D721Med (cell line): ENCODE data around the gene DPP4.
"Not testable (repeated sequence)": the region's sequence is repeated elsewhere in the genome, so short reads cannot be mapped to it uniquely, and the experiment has no call there.

ENCODE experiments used
- DNase-seq: peaks from one replicate; pipeline ENCODE4 v3.0.0; 2011; ENCODE audit warnings: low spot score; ENCODE audit not compliant: insufficient read length
- FAIRE-seq: peaks from 2 replicates; lab custom pipeline; 2011; peaks lifted over from hg19 to GRCh38; lab: Jason Lieb, UNC
- TF ChIP-seq, protein P1 (sequence below): IDR thresholded peaks from 2 replicates; pipeline ENCODE4 v1.5.1; 2012; ENCODE audit warnings: mild to moderate bottlenecking, control low read depth; ENCODE audit not compliant: insufficient read depth; ENCODE audit errors: missing control alignments

DPP4 gene

GRCh38 chr2:161982548-161983330 is 91.3 kb downstream of the DPP4 start:
- FAIRE-seq = no peak
- TF ChIP-seq, protein P1, sequence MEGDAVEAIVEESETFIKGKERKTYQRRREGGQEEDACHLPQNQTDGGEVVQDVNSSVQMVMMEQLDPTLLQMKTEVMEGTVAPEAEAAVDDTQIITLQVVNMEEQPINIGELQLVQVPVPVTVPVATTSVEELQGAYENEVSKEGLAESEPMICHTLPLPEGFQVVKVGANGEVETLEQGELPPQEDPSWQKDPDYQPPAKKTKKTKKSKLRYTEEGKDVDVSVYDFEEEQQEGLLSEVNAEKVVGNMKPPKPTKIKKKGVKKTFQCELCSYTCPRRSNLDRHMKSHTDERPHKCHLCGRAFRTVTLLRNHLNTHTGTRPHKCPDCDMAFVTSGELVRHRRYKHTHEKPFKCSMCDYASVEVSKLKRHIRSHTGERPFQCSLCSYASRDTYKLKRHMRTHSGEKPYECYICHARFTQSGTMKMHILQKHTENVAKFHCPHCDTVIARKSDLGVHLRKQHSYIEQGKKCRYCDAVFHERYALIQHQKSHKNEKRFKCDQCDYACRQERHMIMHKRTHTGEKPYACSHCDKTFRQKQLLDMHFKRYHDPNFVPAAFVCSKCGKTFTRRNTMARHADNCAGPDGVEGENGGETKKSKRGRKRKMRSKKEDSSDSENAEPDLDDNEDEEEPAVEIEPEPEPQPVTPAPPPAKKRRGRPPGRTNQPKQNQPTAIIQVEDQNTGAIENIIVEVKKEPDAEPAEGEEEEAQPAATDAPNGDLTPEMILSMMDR = no peak
- DNase-seq = no peak

- FAIRE-seq = no peak
- TF ChIP-seq, protein P1 = no peak
- no peak for DNase-seq
Measured at GRCh38 chr2:161981679-161982250, 92.2 kb downstream of the DPP4 start.

DNA sequence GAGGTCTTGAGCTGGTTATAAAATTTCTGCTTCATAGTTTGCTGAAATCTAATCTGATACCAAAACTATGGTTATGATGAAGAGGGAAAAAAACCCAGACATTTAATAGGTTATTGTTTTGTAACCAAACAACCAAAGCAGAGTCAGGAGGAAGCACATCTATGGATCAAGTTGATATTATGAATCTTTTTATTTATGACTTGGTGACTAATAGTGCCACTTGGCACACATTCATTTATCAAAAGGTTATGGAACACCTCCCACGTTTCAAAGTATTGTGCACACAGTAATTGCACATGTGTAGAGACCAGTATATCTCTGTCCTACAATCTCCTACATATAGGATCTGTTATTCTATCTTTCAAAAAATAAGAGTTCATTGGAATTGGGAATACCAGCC is 93.0 kb downstream of the DPP4 start:
- no peak for FAIRE-seq
- no peak for DNase-seq
- TF ChIP-seq, protein P1 = no peak

GRCh38 chr2:161979490-161979889 is 94.5 kb downstream of the DPP4 start:
- no peak for DNase-seq
- TF ChIP-seq, protein P1 = no peak

DNA sequence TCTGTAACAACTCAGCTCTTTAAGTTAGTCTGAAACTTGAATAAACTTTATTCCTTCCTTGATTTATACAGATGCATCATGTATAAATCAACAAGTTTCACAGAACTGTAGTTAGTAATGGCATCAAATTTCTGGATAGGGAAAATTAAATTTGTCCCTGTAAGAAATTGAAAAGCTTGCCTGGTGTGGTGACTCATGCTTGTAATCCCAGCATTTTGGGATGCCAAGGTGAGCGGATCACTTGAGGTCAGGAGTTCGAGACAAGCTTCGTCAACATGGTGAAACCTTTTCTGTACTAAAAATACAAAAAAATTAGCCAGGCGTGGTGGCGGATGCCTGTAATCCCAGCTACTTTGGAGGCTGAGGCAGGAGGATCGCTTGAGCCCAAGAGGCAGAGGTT is 96.1 kb downstream of the DPP4 start:
- FAIRE-seq, DNase-seq: not testable (repeated sequence)

More at GRCh38 chr2:161979490-161979889, 94.5 kb downstream of the DPP4 start:
- no peak for FAIRE-seq

DNA sequence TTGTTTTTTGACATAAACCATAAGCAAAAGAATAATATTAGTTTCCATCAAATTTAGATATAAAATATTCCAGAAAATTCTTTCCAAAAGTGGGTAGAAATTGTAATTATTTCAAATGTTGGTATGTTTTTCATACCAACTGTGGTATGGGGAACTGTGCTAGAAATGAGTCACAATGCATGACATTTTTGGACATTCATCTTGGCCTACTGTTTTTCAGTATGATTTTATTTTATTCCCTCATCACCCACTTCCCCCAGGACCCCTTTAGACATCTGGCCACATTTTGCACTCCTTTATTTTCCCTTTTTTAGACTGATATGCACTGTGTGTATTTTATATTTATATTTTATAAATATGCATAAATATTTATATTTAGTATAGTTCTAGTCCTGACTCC is 97.1 kb downstream of the DPP4 start:
- DNase-seq (no peak), FAIRE-seq (no peak)
- TF ChIP-seq, protein P1 = no peak

- TF ChIP-seq, protein P1 = no peak
- no peak for FAIRE-seq
- DNase-seq = no peak
Measured at GRCh38 chr2:161976295-161976694, 97.7 kb downstream of the DPP4 start.
